ENCODE data around the gene G3BP1. TPM values are rescaled to one million over a fixed set of nuclear protein-coding genes. Genes with fewer than 3 reads are reported as not detected.

Gene G3BP1
- total and polyA plus RNA-seq, 2 of the 13 experiments (the other 11 are each of a cell fraction or from before 2014, with no cell fraction given), result 36.7 to 320 TPM

DNA sequence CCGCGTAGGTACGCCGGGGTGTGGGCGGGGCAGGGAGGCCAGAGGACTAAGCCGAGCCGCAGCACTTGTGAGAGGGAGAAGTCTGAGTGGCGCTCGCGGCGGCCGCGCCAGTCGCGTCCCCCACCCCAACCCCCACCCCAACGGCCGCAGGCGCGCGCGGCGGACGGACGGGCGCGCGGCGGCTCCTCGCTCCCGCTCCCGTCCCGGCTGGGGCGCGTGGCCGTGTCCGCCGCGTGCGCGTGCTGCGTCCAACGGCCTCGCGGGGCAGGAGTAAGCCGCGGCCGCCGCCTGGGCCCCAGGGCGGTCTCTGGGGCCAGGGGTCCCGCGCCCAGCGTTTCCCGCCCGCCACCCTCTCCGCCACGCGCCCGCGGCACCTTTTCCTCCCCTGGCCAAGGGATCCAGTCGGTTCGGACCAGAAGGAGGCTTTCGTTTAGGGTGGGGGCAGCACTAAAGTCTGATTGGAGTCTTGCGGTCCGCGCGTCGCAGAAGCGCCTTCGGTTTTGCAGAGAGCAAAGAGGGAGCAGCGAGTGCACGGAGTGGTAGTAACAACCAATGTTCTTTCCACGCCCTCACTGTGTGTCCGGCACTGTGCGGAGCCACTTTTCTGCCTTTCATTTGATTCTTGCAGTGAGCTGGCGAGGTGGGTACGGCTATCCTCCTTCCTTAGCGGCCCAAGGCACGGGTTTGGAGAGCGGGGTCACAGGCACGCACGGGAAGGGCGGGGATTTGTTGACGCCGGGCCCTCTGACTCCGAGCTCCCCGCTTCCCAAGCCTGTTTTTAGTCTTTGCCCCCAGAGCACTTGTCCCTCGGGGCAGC, 483 bp downstream of the G3BP1 start (continued):
- TF ChIP-seq, protein P1, sequence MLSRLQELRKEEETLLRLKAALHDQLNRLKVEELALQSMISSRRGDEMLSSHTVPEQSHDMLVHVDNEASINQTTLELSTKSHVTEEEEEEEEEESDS (CRISPR knock-in tag; IDR thresholded peaks at IDR 0.05; ENCODE audit: borderline replicate concordance), result no peak
- TF ChIP-seq MLX (CRISPR knock-in tag; IDR thresholded peaks at IDR 0.05) (no peak), SMARCC2 (IDR thresholded peaks at IDR 0.05) (no peak), RBM22 (optimal IDR thresholded peaks at IDR 0.05; ENCODE audit: low read length) (no peak), GABPB1 (CRISPR knock-in tag; IDR thresholded peaks at IDR 0.05) (no peak; the same call in 1 of the 2 replicates), ZNF552 (CRISPR knock-in tag; IDR thresholded peaks at IDR 0.05; ENCODE audit: borderline replicate concordance) (no peak), ZNF558 (CRISPR knock-in tag; IDR thresholded peaks at IDR 0.05; ENCODE audit: borderline replicate concordance) (no peak; the same call in 1 of the 2 replicates), ZNF816 (CRISPR knock-in tag; IDR thresholded peaks at IDR 0.05; ENCODE audit: borderline replicate concordance) (no peak), ZBTB1 (CRISPR knock-in tag; IDR thresholded peaks at IDR 0.05; ENCODE audit: borderline replicate concordance) (no peak), ZNF101 (CRISPR knock-in tag; IDR thresholded peaks at IDR 0.05; ENCODE audit: borderline replicate concordance, low read depth) (no peak), ZNF770 (CRISPR knock-in tag; IDR thresholded peaks at IDR 0.05) (no peak), PAXIP1 (CRISPR knock-in tag; conservative IDR thresholded peaks at IDR 0.05) (no peak), FLYWCH1 (CRISPR knock-in tag; IDR thresholded peaks at IDR 0.05) (no peak), ERF (CRISPR knock-in tag; IDR thresholded peaks at IDR 0.05) (no peak), TEF (CRISPR knock-in tag; IDR thresholded peaks at IDR 0.05) (no peak), GATAD1 (CRISPR knock-in tag; IDR thresholded peaks at IDR 0.05) (no peak), ZNF441 (CRISPR knock-in tag; IDR thresholded peaks at IDR 0.05; ENCODE audit: borderline replicate concordance) (no peak)
- TF ChIP-seq, protein P2, sequence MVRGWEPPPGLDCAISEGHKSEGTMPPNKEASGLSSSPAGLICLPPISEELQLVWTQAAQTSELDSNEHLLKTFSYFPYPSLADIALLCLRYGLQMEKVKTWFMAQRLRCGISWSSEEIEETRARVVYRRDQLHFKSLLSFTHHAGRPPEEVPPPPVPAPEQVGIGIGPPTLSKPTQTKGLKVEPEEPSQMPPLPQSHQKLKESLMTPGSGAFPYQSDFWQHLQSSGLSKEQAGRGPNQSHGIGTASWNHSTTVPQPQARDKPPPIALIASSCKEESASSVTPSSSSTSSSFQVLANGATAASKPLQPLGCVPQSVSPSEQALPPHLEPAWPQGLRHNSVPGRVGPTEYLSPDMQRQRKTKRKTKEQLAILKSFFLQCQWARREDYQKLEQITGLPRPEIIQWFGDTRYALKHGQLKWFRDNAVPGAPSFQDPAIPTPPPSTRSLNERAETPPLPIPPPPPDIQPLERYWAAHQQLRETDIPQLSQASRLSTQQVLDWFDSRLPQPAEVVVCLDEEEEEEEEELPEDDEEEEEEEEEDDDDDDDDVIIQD (CRISPR knock-in tag; IDR thresholded peaks at IDR 0.05; ENCODE audit: low read depth), result no peak
- TF ChIP-seq, protein P3, sequence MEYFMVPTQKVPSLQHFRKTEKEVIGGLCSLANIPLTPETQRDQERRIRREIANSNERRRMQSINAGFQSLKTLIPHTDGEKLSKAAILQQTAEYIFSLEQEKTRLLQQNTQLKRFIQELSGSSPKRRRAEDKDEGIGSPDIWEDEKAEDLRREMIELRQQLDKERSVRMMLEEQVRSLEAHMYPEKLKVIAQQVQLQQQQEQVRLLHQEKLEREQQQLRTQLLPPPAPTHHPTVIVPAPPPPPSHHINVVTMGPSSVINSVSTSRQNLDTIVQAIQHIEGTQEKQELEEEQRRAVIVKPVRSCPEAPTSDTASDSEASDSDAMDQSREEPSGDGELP (IDR thresholded peaks at IDR 0.05; ENCODE audit: borderline replicate concordance, low read depth), result no peak; the same call in 1 of the 2 replicates

Measured in HepG2 (cell line).